ENCODE measurements around the gene CHIT1. TPM values are rescaled to one million over a fixed set of nuclear protein-coding genes. Genes with fewer than 3 reads are reported as not detected.
"Not testable (repeated sequence)": the region's sequence is repeated elsewhere in the genome, so short reads cannot be mapped to it uniquely, and the experiment has no call there.

Gene CHIT1
- total RNA-seq, 1 donor from 2014 or later = not detected

DNA sequence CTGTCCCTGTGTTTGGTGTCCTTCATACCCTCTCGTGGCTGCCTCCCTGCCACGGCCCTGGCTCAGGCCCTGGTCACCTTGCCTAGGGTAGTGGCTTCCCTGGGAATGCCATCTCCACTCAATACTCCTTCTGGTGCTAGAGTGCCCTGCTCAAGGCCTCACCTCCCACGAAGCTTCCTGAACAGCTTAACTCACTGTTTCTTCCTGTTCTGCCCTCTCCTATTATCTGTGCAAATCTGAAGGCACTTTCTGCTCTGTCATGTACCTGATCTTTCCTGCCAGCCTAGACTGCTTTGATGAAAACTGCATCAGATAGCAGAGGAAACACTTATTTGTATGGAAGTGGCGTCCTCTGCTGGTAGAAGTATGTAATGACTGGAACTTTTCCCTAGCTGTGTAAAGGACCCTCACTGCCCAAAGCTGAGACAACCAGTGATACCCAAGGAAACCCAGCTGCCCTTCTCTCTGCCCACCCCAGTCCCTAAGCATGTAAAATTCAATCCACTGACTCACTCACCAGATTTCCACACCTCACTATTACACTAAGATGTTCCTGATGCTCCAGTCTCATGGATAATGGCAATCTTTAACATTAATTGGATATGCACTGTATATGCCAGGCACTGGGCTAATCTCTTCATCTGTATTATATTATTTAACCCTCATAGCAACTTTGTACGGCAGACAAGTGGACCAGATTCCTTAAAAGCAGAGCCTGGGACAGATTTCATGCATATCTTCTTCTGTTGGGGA, 39.6 kb upstream of the CHIT1 start:
- Histone ChIP-seq H3K4me3 (no peak overlapping the region), H3K4me1 (peaks cover 10 to 12% of the 10 kb centered on the region in 2 donors), H3K36me3 (no peaks in the 10 kb centered on the region), H3K27ac (no peak overlapping the region), H3K9me3 (no peaks in the 10 kb centered on the region), H3K27me3 (no peaks in the 10 kb centered on the region)
- peak; percentile 78 to 93 (median 87) for TF ChIP-seq CTCF (IDR thresholded peaks at IDR 0.05)
- intact Hi-C loops (cut with DNase I) = loop anchor here (2.0 kb wide), 1 partner anchor 230 kb away; no protein-coding TSS in a partner anchor
- no peak for DNase-seq (ENCODE audit: low spot score in 2 of 2)

- Histone ChIP-seq H3K9me3 (no peaks in the 10 kb centered on the region), H3K36me3 (no peaks in the 10 kb centered on the region), H3K27ac (peak overlapping the region; percentile 70 to 84), H3K27me3 (no peaks in the 10 kb centered on the region), H3K4me3 (peak overlapping the region; percentile 62 to 69), H3K4me1 (peaks cover 3% of the 10 kb centered on the region in 2 donors)
- TF ChIP-seq CTCF (IDR thresholded peaks at IDR 0.05) = no peak
- intact Hi-C loops (cut with DNase I) = loop anchor here (1.0 to 2.0 kb wide), 2 partner anchors 71 to 229 kb away; no protein-coding TSS in a partner anchor
- no peak for DNase-seq (ENCODE audit: low spot score in 2 of 2)
Observed at GRCh38 chr1:203267912-203268311, 38.4 kb upstream of the CHIT1 start.

DNA sequence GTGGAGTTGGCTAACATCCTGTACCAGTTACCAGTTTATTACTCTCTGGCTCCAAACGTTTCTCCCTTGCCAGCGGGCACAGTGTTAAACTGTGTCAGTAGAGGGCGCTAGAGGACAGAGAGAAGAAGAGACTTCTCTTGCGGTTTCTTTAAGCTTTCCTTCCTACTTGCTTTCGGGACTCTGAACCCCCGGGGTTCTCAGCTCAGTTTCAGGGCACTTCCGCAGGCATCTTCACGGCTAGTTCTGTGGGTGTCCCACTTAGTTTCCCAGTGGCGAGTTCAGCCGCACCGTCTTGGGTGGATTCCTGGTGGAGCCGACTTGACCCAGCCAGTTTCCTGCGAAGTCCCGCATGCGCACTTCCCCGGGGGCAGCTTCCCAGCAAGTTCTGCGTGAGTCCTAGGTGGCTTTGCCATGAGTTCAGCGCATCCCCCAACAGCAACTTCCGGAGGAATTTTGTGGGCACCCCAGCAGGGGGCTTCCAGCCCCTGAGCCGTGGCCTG, 37.9 kb upstream of the CHIT1 start:
- no peaks in the 10 kb centered on the region for H3K27me3 ChIP-seq
- peak; percentile 85 to 96 (median 91) for TF ChIP-seq CTCF (IDR thresholded peaks at IDR 0.05)
- intact Hi-C loops (cut with DNase I) = loop anchor here (1.0 kb wide), 1 partner anchor 72 kb away; no protein-coding TSS in a partner anchor
- no peaks in the 10 kb centered on the region for H3K9me3 ChIP-seq
- H3K4me1 ChIP-seq = peaks cover 0 to 3% of the 10 kb centered on the region in 2 donors
- H3K27ac ChIP-seq = peak overlapping the region; percentile 70 to 84
- peak overlapping the region; percentile 62 to 69 for H3K4me3 ChIP-seq
- H3K36me3 ChIP-seq = no peaks in the 10 kb centered on the region
- peak in 1 of 2 donors; percentile 94 for DNase-seq (ENCODE audit: low spot score in 2 of 2)

DNA sequence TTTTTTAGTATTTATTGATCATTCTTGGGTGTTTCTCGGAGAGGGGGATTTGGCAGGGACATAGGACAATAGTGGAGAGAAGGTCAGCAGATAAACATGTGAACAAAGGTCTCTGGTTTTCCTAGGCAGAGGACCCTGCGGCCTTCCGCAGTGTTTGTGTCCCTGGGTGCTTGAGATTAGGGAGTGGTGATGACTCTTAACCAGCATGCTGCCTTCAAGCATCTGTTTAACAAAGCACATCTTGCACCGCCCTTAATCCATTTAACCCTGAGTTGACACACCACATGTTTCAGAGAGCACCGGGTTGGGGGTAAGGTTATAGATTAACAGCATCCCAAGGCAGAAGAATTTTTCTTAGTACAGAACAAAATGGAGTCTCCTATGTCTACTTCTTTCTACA, 36.7 kb upstream of the CHIT1 start:
- DNase-seq (ENCODE audit: low spot score in 2 of 2); H3K27me3 ChIP-seq; H3K4me3 ChIP-seq; intact Hi-C loops (cut with DNase I); H3K36me3 ChIP-seq; H3K4me1 ChIP-seq; H3K27ac ChIP-seq; H3K9me3 ChIP-seq: not testable (repeated sequence)

GRCh38 chr1:203265541-203265940, 36.1 kb upstream of the CHIT1 start:
- Histone ChIP-seq H3K27ac (no peak overlapping the region), H3K27me3 (no peaks in the 10 kb centered on the region), H3K4me3 (no peak overlapping the region), H3K9me3 (no peaks in the 10 kb centered on the region), H3K36me3 (no peaks in the 10 kb centered on the region), H3K4me1 (peaks cover 0 to 3% of the 10 kb centered on the region in 2 donors)
- intact Hi-C loops (cut with DNase I) = no loop called here
- TF ChIP-seq CTCF (IDR thresholded peaks at IDR 0.05) = no peak
- DNase-seq (ENCODE audit: low spot score in 2 of 2) = no peak

- intact Hi-C loops (cut with DNase I) = no loop called here
- no peaks in the 10 kb centered on the region for H3K27me3 ChIP-seq
- no peaks in the 10 kb centered on the region for H3K36me3 ChIP-seq
- no peaks in the 10 kb centered on the region for H3K9me3 ChIP-seq
- peaks cover 0 to 3% of the 10 kb centered on the region in 2 donors for H3K4me1 ChIP-seq
- H3K4me3 ChIP-seq = no peak overlapping the region
- no peak overlapping the region for H3K27ac ChIP-seq
- no peak for DNase-seq (ENCODE audit: low spot score in 2 of 2)
- no peak for TF ChIP-seq CTCF (IDR thresholded peaks at IDR 0.05)
Observed at GRCh38 chr1:203264052-203264501, 34.6 kb upstream of the CHIT1 start.
